T-helper 1 cell treated with Interleukin-12 subunit alpha and Interleukin-12 subunit beta and Interleukin-4 antibody, amounts not matched to agents 30 μg/mL and 1 μg/mL, for 36 hours (primary cell): ENCODE measurements around the gene CCDC136.

Experiments
- H3K27ac Mint-ChIP-seq: one replicate; pipeline ENCODE4 v1.8.0; 2021; ENCODE audit warnings: mild to moderate bottlenecking, mixed read lengths
- H3K27me3 Mint-ChIP-seq: one replicate; pipeline ENCODE4 v1.8.0; 2021; ENCODE audit warnings: low read depth, mixed read lengths
- H3K36me3 Mint-ChIP-seq: one replicate; pipeline ENCODE4 v1.8.0; 2021; ENCODE audit warnings: low read depth, mixed read lengths
- H3K4me1 Mint-ChIP-seq: one replicate; pipeline ENCODE4 v1.8.0; 2021; ENCODE audit warnings: low read depth, mixed read lengths
- H3K4me3 Mint-ChIP-seq: one replicate; pipeline ENCODE4 v1.8.0; 2021; ENCODE audit warnings: mild to moderate bottlenecking, moderate library complexity, mixed read lengths
- H3K9me3 Mint-ChIP-seq: one replicate; pipeline ENCODE4 v1.8.0; 2021; ENCODE audit warnings: mixed read lengths

CCDC136 gene

GRCh38 chr7:128788446-128789412, 3.0 kb upstream of the CCDC136 start:
- no peaks in the 10 kb centered on the region for H3K36me3 Mint-ChIP-seq
- H3K4me1 Mint-ChIP-seq: peaks cover 3% of the 10 kb centered on the region
- H3K9me3 Mint-ChIP-seq: no peaks in the 10 kb centered on the region
- H3K27me3 Mint-ChIP-seq: peaks cover 53% of the 10 kb centered on the region
- H3K4me3 Mint-ChIP-seq: peak overlapping the region; percentile 76
- no peak overlapping the region for H3K27ac Mint-ChIP-seq

- H3K27ac Mint-ChIP-seq: no peak overlapping the region
- peak overlapping the region; percentile 76 for H3K4me3 Mint-ChIP-seq
- peaks cover 47% of the 10 kb centered on the region for H3K27me3 Mint-ChIP-seq
- H3K4me1 Mint-ChIP-seq: peaks cover 4% of the 10 kb centered on the region
- no peaks in the 10 kb centered on the region for H3K36me3 Mint-ChIP-seq
- H3K9me3 Mint-ChIP-seq: no peaks in the 10 kb centered on the region
Observed at GRCh38 chr7:128790315-128791041, 1.3 kb upstream of the CCDC136 start.

- no peak overlapping the region for H3K27ac Mint-ChIP-seq
- peaks cover 34% of the 10 kb centered on the region for H3K27me3 Mint-ChIP-seq
- H3K9me3 Mint-ChIP-seq: no peaks in the 10 kb centered on the region
- H3K4me3 Mint-ChIP-seq: peak overlapping the region; percentile 79
- peaks cover 4% of the 10 kb centered on the region for H3K4me1 Mint-ChIP-seq
- no peaks in the 10 kb centered on the region for H3K36me3 Mint-ChIP-seq
Observed at GRCh38 chr7:128791972-128792327, 182 bp downstream of the CCDC136 start.

GRCh38 chr7:128792471-128793180, 858 bp downstream of the CCDC136 start:
- Mint-ChIP-seq H3K36me3 (no peaks in the 10 kb centered on the region), H3K4me3 (peak overlapping the region; percentile 42), H3K27ac (no peak overlapping the region), H3K9me3 (no peaks in the 10 kb centered on the region), H3K4me1 (peaks cover 4% of the 10 kb centered on the region), H3K27me3 (peaks cover 30% of the 10 kb centered on the region)

GRCh38 chr7:128793181-128793547, 1.4 kb downstream of the CCDC136 start:
- H3K36me3 Mint-ChIP-seq: no peaks in the 10 kb centered on the region
- H3K27ac Mint-ChIP-seq: no peak overlapping the region
- peak overlapping the region; percentile 42 for H3K4me3 Mint-ChIP-seq
- H3K27me3 Mint-ChIP-seq: peaks cover 28% of the 10 kb centered on the region
- H3K4me1 Mint-ChIP-seq: peaks cover 4% of the 10 kb centered on the region
- no peaks in the 10 kb centered on the region for H3K9me3 Mint-ChIP-seq

GRCh38 chr7:128794020-128794419, 2.3 kb downstream of the CCDC136 start:
- Mint-ChIP-seq H3K27me3 (peaks cover 19% of the 10 kb centered on the region), H3K9me3 (no peaks in the 10 kb centered on the region), H3K36me3 (no peaks in the 10 kb centered on the region), H3K4me3 (no peak overlapping the region), H3K4me1 (peaks cover 4% of the 10 kb centered on the region), H3K27ac (no peak overlapping the region)

GRCh38 chr7:128794436-128794835, 2.7 kb downstream of the CCDC136 start:
- peaks cover 15% of the 10 kb centered on the region for H3K27me3 Mint-ChIP-seq
- no peak overlapping the region for H3K27ac Mint-ChIP-seq
- no peaks in the 10 kb centered on the region for H3K9me3 Mint-ChIP-seq
- no peaks in the 10 kb centered on the region for H3K36me3 Mint-ChIP-seq
- peaks cover 4% of the 10 kb centered on the region for H3K4me1 Mint-ChIP-seq
- no peak overlapping the region for H3K4me3 Mint-ChIP-seq

GRCh38 chr7:128795129-128795528, 3.4 kb downstream of the CCDC136 start:
- H3K36me3 Mint-ChIP-seq: no peaks in the 10 kb centered on the region
- H3K27ac Mint-ChIP-seq: no peak overlapping the region
- no peaks in the 10 kb centered on the region for H3K9me3 Mint-ChIP-seq
- H3K4me3 Mint-ChIP-seq: no peak overlapping the region
- H3K4me1 Mint-ChIP-seq: peaks cover 4% of the 10 kb centered on the region
- H3K27me3 Mint-ChIP-seq: peaks cover 8% of the 10 kb centered on the region

GRCh38 chr7:128796327-128796726, 4.6 kb downstream of the CCDC136 start:
- no peak overlapping the region for H3K4me3 Mint-ChIP-seq
- peaks cover 7% of the 10 kb centered on the region for H3K27me3 Mint-ChIP-seq
- no peaks in the 10 kb centered on the region for H3K36me3 Mint-ChIP-seq
- no peaks in the 10 kb centered on the region for H3K9me3 Mint-ChIP-seq
- no peak overlapping the region for H3K27ac Mint-ChIP-seq
- peaks cover 4% of the 10 kb centered on the region for H3K4me1 Mint-ChIP-seq

GRCh38 chr7:128799451-128799850, 7.7 kb downstream of the CCDC136 start:
- Mint-ChIP-seq H3K4me3 (no peak overlapping the region), H3K9me3 (no peaks in the 10 kb centered on the region), H3K36me3 (no peaks in the 10 kb centered on the region), H3K4me1 (no peaks in the 10 kb centered on the region), H3K27ac (no peak overlapping the region), H3K27me3 (peaks cover 3% of the 10 kb centered on the region)

- Mint-ChIP-seq H3K4me3 (no peak overlapping the region), H3K9me3 (no peaks in the 10 kb centered on the region), H3K4me1 (no peaks in the 10 kb centered on the region), H3K27ac (no peak overlapping the region), H3K27me3 (peaks cover 3% of the 10 kb centered on the region), H3K36me3 (no peaks in the 10 kb centered on the region)
Observed at GRCh38 chr7:128800567-128800966, 8.8 kb downstream of the CCDC136 start.

GRCh38 chr7:128801003-128801402, 9.2 kb downstream of the CCDC136 start:
- H3K4me3 Mint-ChIP-seq: no peak overlapping the region
- H3K9me3 Mint-ChIP-seq: no peaks in the 10 kb centered on the region
- no peaks in the 10 kb centered on the region for H3K36me3 Mint-ChIP-seq
- no peaks in the 10 kb centered on the region for H3K4me1 Mint-ChIP-seq
- H3K27me3 Mint-ChIP-seq: peaks cover 3% of the 10 kb centered on the region
- no peak overlapping the region for H3K27ac Mint-ChIP-seq

GRCh38 chr7:128801667-128802418, 10.1 kb downstream of the CCDC136 start:
- Mint-ChIP-seq H3K4me3 (no peak overlapping the region), H3K27me3 (peaks cover 3% of the 10 kb centered on the region), H3K36me3 (no peaks in the 10 kb centered on the region), H3K9me3 (no peaks in the 10 kb centered on the region), H3K27ac (no peak overlapping the region), H3K4me1 (no peaks in the 10 kb centered on the region)

GRCh38 chr7:128804484-128804883, 12.7 kb downstream of the CCDC136 start:
- H3K4me3 Mint-ChIP-seq: no peak overlapping the region
- no peaks in the 10 kb centered on the region for H3K9me3 Mint-ChIP-seq
- no peaks in the 10 kb centered on the region for H3K4me1 Mint-ChIP-seq
- H3K27ac Mint-ChIP-seq: no peak overlapping the region
- H3K27me3 Mint-ChIP-seq: peaks cover 3% of the 10 kb centered on the region
- no peaks in the 10 kb centered on the region for H3K36me3 Mint-ChIP-seq
